HL-60/S4 treated with retinoic acid at 250 ng/mL for 4 days and 3 days (cell line): Measurements from ENCODE around the gene KIRREL3.
"Not testable (repeated sequence)": the region's sequence is repeated elsewhere in the genome, so short reads cannot be mapped to it uniquely, and the experiment has no call there.

Experiments
- in situ Hi-C: fragments of 300-500 bp; cut with MboI; formaldehyde crosslinking; loops from 2 replicates; pipeline ENCODE4 v1.7.0; 2022; ENCODE audit warnings: low sequenced_read_pairs

The KIRREL3 gene

DNA sequence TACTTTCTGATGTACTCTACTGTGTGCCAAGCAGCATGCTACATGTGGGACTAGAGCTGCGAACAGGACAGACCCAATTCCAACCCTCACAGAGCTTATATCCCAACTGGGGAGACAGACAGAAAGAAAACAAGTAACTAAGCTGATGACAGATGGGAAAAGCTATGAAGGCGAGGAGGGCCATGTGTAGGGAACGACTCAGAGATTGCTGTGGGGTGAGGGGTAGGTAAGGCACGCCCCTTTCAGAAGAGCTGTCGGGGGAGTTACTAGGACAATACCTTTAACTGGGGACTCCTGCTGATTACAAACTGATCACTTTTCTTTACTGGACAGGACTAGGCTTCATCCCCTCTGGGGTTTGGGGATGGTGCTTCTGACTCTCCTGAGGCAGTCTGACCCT is 596.2 kb downstream of the KIRREL3 start:
- in situ Hi-C loops = no loop called here

DNA sequence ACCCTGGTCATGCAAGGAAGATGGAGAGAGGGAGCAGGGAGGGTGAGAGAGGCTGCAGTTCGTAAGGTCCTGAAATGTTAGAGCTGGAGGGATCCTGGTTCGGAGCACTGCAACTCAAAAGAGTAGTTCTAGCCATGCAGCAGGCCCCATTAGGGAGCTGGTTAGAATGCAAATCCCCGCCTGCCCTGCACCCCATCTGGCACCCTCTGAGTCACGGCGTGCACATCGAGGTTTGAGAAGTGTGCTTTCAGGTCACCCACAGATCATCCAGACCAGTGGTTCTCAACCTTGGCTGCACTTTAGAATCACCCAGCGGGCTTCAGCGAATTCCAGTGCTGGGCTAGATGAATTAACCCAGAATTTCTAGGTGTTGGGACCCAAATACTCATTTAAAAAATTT is 596.9 kb downstream of the KIRREL3 start:
- in situ Hi-C loops = no loop called here

DNA sequence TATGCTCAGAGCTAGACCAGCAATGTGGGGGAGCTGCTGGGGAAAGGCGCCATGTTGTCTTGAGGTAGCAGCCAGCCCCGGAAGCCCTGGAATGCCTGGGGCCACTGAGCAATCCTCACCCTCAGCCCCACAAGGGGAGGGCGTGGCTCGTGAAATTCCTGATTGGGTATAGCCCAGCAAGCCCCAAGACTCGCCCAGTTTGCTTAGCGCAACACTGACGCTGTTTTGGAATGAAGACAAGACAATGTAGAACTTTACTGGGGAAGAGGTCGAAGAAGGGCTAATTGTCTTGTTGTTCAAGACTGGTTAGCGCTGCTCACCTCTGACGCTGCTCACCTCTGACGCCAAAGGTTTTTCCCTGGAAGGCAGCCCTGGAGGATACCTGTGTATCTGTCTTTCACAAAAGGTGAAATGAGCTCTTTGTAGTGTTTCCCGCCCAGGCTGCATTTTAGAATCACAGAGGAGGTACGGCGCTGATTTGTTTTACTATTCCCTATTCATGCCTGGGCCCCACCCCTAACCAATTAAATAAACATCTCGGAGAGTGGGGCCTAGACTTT is 597.5 kb downstream of the KIRREL3 start:
- in situ Hi-C loops = no loop called here

DNA sequence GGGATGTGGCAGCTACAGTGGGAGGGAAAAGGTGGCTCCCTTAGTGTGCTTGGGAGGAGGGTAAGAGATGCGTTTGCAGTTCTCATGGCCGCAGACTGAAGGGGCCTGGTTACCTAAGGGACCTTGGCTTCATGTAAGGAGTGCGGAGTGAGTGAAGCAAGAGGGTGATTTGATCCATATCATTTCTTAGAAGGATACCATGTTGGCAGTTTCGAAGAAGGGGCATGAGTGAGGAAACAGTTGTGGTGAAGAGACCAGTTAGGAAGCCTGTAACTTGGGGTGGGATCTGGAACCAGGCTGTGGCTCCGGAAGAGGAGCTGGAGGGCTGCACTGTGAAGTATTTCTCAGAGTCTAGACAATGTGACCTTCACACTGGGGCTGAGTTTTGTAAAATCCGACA is 600.1 kb downstream of the KIRREL3 start:
- in situ Hi-C loops = no loop called here

DNA sequence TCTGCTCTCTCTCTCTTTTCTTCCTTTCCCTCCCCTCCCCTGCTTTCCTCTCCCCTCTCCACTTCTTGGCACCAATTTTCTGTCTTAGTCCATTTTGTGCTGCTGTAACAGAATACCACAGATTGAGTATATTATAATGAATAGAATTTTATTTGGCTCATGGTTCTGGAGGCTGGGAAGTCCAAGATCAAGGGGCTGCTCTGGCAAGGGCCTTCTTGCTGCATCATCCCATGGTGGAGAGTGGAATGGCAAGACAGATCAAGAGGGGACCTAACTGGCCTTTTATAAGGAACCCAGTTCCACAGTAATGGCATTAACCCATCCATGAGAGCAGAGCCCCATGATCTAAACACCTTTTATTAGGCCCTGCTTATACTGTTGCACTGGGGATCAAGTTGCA is 600.6 kb downstream of the KIRREL3 start:
- in situ Hi-C loops = no loop called here

DNA sequence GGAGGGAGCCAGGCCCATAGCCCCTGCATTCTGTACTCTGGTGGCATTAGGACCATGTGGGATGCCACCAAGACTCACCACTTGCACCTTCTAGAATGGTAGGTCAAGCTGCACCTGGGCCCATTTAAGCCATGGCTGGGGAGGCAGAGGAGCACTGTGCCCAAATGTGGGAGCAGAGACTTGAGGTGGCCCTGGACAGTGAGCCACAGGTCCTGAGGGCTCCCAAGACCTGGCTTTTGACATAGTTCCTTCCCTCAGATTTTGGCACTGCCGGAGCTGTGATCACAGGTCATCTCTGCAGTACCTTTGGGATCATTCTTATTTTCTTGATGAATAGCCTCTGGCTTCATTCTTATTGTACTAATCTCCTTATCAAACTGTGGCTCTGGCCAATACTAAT is 601.8 kb downstream of the KIRREL3 start:
- in situ Hi-C loops = loop anchor here (10.0 kb wide), 1 partner anchor 84 kb away; no protein-coding TSS in a partner anchor

DNA sequence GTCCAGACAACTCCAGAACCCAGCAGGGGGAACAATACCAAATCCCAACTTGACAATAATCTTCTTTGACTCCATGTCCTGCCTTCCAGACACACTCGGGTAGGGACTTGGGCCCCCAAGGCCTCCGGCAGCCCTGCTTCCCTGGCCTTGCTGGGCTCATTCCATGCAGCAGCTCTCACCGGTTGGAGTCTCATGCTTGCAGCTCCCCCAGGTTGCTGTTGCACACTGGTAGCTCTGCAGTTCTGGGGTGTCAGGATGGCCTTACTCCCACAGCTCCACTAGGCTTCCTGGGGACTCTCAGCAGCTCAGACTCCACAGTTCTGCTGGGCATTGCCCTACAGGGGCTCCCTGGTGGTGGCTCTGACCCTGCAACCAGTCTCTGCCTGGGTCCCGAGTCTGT is 602.3 kb downstream of the KIRREL3 start:
- in situ Hi-C loops = loop anchor here (10.0 kb wide), 1 partner anchor 83 kb away; no protein-coding TSS in a partner anchor

DNA sequence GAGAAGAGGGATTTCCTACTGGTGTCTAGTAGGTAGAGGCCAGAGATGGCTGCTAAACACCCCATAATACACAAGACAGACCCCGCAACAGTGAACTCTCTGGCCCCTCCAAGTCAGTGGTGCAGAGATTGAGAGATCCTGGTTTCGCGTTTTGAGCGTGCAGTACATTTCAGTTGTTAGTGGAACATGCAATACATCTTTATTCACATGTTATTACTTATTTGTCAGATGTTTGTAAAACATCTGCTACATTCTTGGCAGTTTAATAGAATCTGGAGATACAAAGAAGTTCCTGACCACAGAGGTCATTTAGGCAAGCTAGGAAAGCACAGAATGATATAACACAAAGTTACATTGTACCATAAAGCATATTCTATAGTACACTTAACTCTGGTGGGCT is 603.6 kb downstream of the KIRREL3 start:
- in situ Hi-C loops = loop anchor here (10.0 kb wide), 1 partner anchor 82 kb away; no protein-coding TSS in a partner anchor

DNA sequence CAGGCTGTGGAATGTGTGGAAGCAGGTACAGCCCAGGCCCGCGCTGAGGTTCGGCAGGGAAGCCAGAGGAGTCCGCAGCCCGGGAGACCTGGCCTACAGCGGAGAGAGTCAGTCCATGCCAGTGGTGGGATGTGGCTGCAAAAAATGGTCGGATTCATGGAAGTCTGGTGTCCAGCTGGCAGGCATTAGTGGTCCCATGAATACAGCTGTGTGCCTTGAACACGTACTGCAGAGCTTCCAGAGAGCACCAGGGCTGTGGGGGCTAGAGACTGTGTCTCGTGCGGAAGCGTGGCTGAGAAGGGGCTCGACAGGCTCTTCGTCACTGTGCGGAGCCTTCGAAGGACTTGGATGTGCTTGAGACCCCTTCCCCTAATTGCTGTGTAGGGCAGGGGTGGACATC is 604.3 kb downstream of the KIRREL3 start:
- in situ Hi-C loops = loop anchor here (10.0 kb wide), 1 partner anchor 81 kb away; no protein-coding TSS in a partner anchor

DNA sequence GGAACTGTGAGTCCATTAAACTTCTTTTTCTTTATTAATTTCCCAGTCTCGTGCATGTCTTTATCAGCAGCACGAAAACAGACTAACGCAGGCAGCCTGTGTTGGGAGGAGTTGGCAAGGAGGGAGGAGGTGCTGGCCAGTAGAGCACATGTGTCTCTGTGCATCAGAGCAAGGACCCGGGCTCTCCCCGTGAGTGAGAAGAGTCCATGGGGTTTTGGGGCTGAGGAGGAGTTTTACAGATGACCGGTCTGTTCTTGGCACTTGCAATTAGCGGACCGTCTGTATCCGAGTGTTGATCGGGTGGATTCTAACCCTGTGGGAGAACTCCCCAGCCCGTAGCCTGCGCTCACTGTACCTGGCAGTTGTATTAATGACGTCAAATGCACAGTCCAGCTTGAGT is 604.8 kb downstream of the KIRREL3 start:
- in situ Hi-C loops = loop anchor here (10.0 kb wide), 1 partner anchor 81 kb away; no protein-coding TSS in a partner anchor

DNA sequence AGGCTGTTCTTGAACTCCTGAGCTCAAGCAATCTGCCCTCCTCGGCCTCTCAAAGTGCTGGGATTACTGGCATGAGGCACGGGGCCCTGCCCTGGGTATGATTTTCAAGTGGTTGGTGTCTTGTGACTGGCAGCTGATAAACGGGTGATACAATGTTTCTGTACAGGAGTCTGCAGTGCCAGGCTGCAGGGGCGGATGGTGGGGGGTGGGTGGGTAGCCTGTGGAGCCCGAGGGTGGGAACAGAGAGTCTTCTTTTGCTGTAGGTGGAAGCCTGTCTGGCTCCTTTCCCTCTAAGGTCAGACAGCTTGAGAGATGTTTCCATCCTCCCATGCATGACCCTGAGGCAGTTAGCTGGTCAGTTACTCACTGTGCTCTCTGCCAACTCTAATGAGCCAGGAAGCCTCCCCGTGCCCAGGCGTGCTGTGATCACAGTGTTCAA is 605.9 kb downstream of the KIRREL3 start:
- in situ Hi-C loops = loop anchor here (10.0 kb wide), 1 partner anchor 80 kb away; no protein-coding TSS in a partner anchor

DNA sequence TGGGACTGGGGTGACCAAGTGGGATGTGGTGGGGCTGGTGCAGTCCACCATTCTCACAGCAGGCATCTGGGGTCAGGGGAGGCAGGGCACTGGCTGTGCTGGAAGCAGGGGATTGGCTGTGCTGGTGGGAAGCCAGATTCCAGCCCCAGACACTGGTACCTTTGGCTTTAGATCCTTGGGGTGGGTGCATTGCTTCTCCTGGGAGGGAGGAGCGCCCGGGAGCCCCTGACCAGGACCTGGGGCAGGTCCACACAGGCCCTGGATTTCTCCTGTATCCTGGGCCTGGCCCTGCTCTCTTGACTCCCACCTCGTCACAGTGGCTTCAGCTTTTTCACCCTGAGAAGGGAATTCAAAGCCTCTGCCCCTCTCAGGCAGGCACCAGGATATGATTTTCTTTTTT is 606.5 kb downstream of the KIRREL3 start:
- in situ Hi-C loops = loop anchor here (10.0 kb wide), 1 partner anchor 79 kb away; no protein-coding TSS in a partner anchor

DNA sequence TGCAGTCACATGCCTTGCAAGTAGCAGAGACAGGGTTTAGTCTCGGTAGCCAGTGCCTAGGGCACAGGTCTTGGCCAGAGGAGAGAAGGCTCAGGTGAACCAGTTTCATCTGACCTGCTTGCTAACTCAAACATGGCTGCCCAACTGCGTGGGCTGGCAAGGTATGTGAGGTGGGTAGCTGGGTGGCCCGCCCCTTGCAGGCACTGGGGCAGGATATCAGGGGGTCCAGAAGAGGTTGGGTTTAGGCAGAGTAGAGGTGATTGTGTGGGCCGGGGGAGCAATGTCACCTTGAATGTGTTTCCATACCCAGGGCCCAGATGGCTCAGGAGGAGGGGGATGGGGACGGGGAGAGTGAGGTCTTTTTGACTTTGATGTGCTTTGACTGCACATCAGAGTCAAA is 607.4 kb downstream of the KIRREL3 start:
- in situ Hi-C loops = loop anchor here (10.0 kb wide), 1 partner anchor 78 kb away; no protein-coding TSS in a partner anchor

DNA sequence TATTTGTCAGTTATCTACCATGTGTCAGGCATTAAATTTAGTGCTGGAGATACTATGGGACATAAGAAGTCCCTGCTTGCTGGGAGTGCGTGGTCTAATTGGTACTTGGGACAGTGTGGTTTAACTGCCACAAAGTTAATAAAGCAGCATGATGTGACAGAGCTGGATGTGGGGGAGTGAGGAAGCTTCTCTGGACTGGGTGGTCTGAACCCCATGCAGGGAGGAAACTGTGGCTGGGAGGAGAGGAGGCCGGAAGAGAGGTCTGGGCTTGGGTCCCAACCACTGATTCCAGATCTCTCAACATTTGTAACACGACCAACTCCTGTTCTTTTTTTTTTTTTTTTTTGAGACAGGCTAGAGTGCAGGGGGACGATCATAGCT is 607.9 kb downstream of the KIRREL3 start:
- in situ Hi-C loops = loop anchor here (10.0 kb wide), 1 partner anchor 78 kb away; no protein-coding TSS in a partner anchor

DNA sequence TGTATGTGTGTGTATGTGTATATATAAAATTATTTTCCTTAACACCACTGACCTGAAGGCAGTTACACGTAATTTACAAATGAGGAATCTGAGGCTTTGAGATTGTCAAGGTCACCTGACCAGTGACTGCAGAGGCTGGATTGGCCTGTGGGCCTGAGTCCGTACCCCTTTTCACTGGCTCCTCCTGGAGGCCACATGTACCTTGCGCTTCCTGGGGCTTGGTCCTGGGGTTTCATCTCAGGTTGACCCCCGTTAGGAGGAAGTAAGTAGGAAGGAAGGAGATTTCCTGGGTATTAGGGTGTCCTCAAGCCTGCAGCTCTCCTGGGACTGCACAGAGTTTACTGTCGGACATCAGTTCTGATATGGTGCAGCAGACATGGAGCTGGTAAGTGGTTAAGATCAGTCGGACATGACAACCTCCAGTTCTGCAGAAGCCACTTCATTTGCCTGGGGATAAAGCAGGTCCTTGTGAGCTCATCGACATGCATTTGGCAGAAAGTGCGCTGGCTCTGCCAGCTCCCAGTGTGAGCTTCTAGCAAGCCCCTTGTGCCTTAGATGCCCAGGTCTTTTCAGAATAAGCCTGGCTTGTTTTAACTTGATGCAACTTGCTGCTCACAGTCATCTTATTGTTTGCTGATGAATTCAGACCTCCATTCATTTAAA is 608.5 kb downstream of the KIRREL3 start:
- in situ Hi-C loops = loop anchor here (10.0 kb wide), 1 partner anchor 77 kb away; no protein-coding TSS in a partner anchor

DNA sequence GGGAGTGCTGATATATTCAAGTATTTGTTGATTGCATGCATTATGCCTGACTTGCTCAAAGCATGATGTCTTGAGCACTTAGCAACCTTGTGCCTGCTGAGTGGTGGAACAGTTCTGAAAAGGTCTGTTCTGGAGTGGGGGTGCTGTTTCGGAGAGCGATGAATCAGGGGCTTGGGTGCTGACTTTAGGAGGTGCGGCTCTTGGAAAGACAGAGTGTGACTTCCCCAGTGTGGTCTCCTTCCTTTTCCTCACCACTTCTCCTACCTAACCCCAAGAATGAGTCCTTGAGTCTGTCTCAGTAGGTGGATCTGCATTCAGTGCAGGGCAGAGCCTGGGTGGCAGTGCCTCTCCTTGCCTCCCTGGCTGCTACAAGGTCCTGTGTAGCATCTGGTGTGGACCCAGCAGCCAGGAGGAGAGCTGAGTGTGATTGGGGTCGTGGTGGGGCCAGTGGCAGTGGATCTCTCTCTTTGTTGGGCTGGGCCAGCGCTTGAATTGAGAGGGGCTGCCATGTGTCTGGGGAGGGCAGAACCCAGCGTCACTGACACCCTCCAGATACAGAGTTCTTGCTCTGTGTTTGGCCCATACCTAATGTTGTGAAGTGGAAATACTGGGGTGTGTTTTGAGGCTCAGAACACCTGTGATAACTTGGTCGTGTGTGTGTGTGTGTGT is 609.1 kb downstream of the KIRREL3 start:
- in situ Hi-C loops = loop anchor here (10.0 kb wide), 1 partner anchor 77 kb away; no protein-coding TSS in a partner anchor

DNA sequence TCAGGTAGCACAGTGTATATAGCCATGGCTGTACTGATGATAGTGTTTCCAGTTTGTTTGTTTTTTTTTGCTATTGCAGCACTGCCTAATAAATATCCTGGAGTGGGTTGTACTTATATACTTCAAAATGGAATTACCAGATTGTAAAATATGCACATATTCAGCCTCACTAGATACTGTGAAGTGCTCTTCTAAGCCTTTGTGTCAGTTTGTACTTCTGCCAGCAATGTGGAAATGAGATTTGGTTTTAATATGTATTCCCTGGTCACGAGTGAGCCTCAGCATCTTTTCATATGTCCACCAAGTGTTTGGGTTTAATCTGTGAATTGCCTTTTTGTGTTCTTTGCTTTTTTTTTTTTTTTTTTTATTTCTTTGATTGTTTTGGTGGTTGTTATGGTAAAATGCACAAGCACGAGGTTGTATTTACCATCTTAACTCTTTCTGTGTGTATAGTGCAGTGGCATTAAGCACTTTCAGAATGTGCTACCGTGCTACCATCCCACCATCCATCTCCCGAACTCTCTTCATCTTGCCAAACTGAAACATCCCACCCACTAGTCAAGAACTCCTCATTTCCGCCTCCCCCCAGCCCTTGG is 610.2 kb downstream of the KIRREL3 start:
- in situ Hi-C loops = loop anchor here (10.0 kb wide), 1 partner anchor 76 kb away; no protein-coding TSS in a partner anchor

DNA sequence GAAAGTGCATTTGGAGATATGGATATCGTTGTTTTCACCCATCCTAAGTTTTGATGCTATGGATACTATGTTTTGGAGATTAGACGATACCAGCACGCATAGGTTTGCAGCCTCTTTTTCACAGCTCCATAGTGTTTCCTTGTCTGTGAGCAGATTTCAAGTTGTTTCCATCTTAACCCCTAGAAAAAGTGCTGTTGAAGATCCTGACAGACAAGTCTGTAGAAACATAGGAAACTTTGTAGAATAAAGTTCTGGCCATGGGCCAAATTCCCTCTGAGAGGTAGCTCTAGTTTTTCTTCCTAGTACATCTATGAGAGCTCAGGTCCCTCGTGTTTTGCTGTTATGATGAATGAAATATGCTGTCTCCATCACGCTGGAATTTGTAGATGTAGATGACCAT is 612.7 kb downstream of the KIRREL3 start:
- in situ Hi-C loops = no loop called here

DNA sequence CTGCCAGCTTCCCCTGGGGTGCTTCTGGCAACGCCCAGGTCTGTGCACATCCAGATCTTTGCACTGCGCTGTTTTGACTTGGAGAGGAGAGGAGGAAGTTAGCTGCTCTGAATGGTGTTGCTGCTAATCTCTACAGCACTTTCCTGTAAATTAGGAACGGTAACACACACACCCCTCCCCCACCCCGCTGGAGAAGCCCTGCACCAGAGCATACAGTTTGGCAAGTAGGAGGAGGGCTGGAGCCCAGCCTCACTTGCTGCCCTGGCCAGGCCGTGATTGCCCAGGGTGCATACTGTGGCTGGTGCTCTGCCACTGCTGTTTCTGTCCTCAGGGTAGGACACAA is 613.9 kb downstream of the KIRREL3 start:
- in situ Hi-C loops = not testable (repeated sequence)

DNA sequence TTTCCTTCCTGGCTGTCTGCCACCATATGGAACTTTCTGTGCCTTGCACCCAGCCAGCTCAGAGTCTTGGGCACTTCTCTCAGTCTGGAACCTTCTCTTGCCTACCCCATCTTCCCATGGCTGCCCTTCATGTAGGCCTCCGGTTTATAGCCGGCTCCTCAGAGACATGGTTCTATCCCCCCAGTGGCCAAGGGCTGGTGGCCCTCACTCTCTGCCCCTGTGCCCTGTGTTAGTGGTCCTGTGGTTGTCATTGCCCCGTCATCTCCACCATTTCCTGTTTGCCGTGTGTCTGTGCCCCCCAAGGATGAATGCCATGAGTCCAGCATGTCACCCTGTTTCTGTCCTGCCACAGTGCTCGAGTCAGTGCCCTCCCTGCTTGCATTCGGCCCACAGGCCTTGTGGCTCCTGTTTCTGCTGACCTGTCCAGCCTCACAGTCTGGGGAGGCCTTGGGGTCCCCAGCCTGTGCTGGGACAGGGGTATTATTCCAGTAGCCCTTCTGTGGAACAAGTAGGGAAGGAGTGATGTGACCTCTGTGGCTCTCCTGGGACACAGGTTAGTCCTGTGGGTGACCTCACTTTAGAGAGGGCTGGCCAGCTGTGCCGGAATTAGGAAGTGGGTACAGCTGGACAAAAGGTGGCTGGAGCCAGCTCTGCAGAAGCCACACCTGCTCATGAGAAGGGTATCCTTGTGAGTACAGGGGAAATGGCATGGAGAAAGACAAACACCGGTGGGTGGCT is 614.4 kb downstream of the KIRREL3 start:
- in situ Hi-C loops = no loop called here
